Ectodermal cell (in vitro differentiated cells): ENCODE results near the gene RNASE4.

ENCODE experiments used
- H3K27ac ChIP-seq: 2 replicates; pipeline ENCODE4 v1.7.0; 2013; ENCODE audit warnings: mild to moderate bottlenecking, low read depth, low read length; ENCODE audit not compliant: insufficient read depth, poor library complexity, severe bottlenecking
- H3K27me3 ChIP-seq: 2 replicates; pipeline ENCODE4 v1.7.0; 2013; ENCODE audit warnings: mild to moderate bottlenecking, low read length; ENCODE audit not compliant: insufficient read depth, control insufficient read depth, poor library complexity, severe bottlenecking
- H3K36me3 ChIP-seq: one replicate; pipeline ENCODE4 v1.7.0; 2013; ENCODE audit warnings: low read length; ENCODE audit not compliant: control insufficient read depth, insufficient read depth
- H3K4me1 ChIP-seq: one replicate; pipeline ENCODE4 v1.7.0; 2013; ENCODE audit warnings: low read length; ENCODE audit not compliant: control insufficient read depth, insufficient read depth
- H3K4me3 ChIP-seq: 2 replicates; pipeline ENCODE4 v1.7.0; 2013; ENCODE audit warnings: low read depth, low read length, control low read depth; ENCODE audit not compliant: insufficient read depth
- H3K9me3 ChIP-seq: 2 replicates; pipeline ENCODE4 v1.7.0; 2013; ENCODE audit warnings: mild to moderate bottlenecking, low read length, moderate library complexity; ENCODE audit not compliant: control insufficient read depth
- WGBS, 2 experiments: methylation state at CpG; one replicate each; pipeline ENCODE4 v1.1.7; 2013; ENCODE audit warnings: missing lambda C conversion rate in 2 of 2; 5-methylcytosine and 5-hydroxymethylcytosine counted together

The RNASE4 gene

GRCh38 chr14:20683125-20683890, 1.1 kb upstream of the RNASE4 start:
- Histone ChIP-seq H3K27ac (peak overlapping the region; percentile 87), H3K4me1 (peaks cover 4% of the 10 kb centered on the region), H3K9me3 (no peaks in the 10 kb centered on the region), H3K27me3 (peaks cover 9% of the 10 kb centered on the region), H3K36me3 (no peaks in the 10 kb centered on the region), H3K4me3 (peak overlapping the region; percentile 99)
- WGBS, 2 experiments = 0% methylated on average over 37 to 38 of the region's 38 CpGs

DNA sequence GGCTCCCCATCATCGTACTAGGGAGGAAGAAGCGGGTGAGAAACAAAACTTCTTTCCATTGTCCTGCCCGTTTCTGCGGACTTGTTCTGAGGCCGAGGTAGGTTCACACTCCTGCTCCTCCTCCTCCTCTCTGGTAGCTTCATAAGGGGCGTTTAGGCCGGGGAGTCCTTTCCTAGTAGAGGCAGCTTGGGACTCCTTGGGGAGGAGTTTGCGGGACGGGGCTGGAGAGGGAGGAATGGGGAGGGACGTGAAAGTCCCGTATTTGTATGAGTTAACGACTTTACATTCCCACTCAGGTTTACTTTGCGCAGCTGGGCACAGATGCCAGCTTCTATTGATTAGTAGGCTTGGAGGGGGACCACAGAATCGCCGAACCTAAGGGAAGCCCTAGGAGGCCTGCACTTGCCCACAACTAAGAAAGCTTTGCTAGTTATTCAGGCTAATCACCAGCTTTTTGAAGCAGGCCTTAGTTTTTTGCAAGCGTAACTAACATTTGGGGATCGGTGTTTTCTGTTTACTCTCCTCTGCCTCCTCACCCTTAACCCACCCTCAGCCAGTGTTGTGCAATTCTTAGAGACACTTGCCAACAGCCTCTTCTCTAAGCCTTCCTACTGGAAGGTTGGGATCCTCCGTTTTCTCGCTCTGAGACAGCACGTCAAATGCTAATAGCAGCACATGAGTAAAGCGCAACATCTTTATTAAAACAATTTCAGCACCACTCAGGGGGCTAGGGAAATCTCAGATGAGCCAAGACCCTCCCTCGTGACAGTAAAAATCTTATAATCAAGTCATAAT, 499 bp downstream of the RNASE4 start:
- Histone ChIP-seq H3K9me3 (no peaks in the 10 kb centered on the region), H3K36me3 (no peaks in the 10 kb centered on the region), H3K27ac (no peak overlapping the region), H3K4me1 (peaks cover 4% of the 10 kb centered on the region), H3K27me3 (peaks cover 9% of the 10 kb centered on the region), H3K4me3 (peak overlapping the region; percentile 99)
- WGBS, 2 experiments = 12 to 17% methylated on average over 19 to 22 of the region's 22 CpGs

- WGBS, 2 experiments = 69 to 76% methylated on average over 4 to 7 of the region's 7 CpGs
- Histone ChIP-seq H3K9me3 (no peaks in the 10 kb centered on the region), H3K4me3 (no peak overlapping the region), H3K27ac (no peak overlapping the region), H3K4me1 (no peaks in the 10 kb centered on the region), H3K36me3 (no peaks in the 10 kb centered on the region), H3K27me3 (peaks cover 9% of the 10 kb centered on the region)
Observed at GRCh38 chr14:20686386-20687143, 2.2 kb downstream of the RNASE4 start.

DNA sequence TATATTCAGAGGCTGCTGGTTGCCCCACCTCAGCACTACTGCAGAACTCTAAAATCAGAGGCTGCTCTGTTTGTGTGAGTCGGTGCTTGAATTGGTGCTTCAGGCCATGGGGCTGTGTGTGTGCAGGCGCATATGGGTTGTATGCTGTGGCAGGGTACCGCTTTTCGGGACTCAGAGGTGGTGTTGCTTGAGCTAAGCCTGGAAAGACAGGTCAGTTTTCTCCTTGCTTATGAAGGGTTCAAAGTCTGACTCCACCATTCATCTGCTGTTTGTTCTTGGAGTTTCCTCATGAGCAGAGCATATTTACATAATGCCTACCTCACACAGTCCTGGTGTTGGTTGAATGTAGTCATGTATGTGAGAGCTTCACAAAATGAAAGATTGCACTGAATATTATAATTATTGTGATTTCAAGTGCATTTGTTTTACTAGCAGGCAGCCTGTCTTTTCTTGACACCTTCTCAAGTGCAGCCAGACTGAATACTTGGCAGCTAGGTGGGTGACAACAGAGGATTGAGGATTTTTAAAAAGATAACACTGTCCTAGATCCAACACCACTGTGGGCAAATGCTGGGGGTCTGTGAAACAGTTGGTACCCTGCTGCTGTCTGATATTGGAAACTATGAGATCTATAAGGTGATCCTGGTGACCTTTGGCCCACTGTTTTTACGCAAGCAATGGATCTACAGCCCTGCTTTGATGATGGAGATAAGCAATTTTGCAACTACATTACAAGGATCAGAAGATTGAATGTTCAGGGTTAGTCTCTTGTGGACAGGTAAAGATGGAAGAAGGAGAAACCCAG, 3.2 kb downstream of the RNASE4 start:
- Histone ChIP-seq H3K4me3 (no peak overlapping the region), H3K27ac (no peak overlapping the region), H3K27me3 (peaks cover 9% of the 10 kb centered on the region), H3K4me1 (no peaks in the 10 kb centered on the region), H3K36me3 (no peaks in the 10 kb centered on the region), H3K9me3 (no peaks in the 10 kb centered on the region)
- WGBS, 2 experiments = 93 to 97% methylated on average over 5 of the region's 5 CpGs

DNA sequence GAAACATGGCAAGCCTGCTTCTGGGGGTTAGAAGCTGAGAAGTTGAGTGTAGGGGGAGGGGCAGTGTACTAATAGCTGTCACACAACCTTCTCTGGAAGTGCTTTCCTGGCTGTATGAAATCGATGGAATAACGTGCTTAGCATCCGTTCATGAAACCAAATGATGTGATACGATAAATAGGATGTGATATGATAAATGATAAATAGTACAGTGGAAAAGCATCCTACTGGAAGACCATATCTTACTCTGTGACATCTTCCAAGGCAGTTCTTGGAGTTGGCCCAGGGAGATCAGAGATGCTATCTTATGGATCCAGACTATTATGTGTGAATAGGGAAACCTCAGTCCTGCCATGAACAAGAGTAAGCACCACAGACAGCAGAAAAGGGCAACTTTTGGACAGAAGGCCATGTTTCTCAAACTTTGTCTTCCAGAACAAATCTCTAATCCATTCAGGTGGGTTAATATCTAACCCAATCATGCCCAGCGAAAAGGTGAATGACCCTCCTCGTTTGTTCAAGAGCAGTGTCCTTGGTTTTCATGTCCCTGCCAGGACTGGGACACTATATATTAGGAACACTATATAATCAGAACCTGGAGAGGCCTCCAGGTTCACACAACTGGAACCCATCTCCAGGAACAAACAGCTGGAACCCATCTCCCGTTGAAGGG, 3.9 kb downstream of the RNASE4 start, which contains the start of gene ANG:
Gene ANG, plus strand, starts transcription at position 598 of the 673 bp plus-strand sequence. CDS start 4,801 bp downstream, outside the sequence.
- no peaks in the 10 kb centered on the region for H3K4me1 ChIP-seq
- no peaks in the 10 kb centered on the region for H3K36me3 ChIP-seq
- no peak within 1 kb of the TSS for H3K4me3 ChIP-seq
- H3K27me3 ChIP-seq = peaks cover 9% of the 10 kb centered on the region
- no peaks in the 10 kb centered on the region for H3K9me3 ChIP-seq
- 66 to 67% methylated on average over 7 of the region's 7 CpGs for WGBS, 2 experiments
- H3K27ac ChIP-seq = no peak within 1 kb of the TSS

DNA sequence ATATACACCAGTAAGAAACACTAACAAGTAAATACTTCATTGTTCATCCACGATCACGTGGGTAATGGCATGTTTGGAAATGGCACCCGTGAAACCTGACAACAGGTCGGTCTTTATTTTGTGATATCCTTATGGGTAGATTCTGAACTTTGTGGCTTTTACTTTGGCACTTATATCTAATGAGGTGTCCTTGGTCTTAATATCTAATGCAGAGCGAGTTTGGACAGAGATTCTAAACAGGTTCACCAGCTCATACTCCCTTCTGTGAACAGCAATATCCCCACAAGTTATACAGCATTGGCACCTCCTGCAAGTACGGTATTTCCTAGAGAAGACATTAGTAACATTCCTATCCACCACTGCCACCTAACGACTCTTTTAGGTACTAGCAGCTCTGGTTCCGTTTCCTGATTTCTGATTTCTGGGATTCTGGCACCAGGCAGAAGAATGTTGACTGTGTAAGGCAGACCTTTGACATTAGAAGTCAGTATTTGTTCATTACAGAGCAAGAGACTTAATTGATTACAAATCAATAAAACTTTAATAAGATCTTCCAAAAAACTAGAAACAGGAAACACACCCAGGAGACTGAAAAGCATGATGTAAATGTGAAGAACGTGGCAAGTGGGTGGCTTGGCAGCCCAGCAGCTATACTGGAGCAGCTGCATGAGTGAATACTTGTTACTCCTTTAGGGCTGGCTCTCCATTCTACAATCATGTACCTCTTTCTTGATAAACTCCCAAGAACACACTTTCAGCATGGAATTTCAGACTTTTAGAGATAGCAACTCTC, 6.7 kb downstream of the RNASE4 start:
- 36 to 42% methylated on average over 9 of the region's 9 CpGs for WGBS, 2 experiments
- peaks cover 3% of the 10 kb centered on the region for H3K27me3 ChIP-seq
- H3K4me1 ChIP-seq = no peaks in the 10 kb centered on the region
- no peaks in the 10 kb centered on the region for H3K36me3 ChIP-seq
- no peak overlapping the region for H3K27ac ChIP-seq
- H3K4me3 ChIP-seq = no peak overlapping the region
- no peaks in the 10 kb centered on the region for H3K9me3 ChIP-seq

GRCh38 chr14:20692116-20692751, 7.9 kb downstream of the RNASE4 start:
- Histone ChIP-seq H3K4me1 (no peaks in the 10 kb centered on the region), H3K27me3 (no peaks in the 10 kb centered on the region), H3K36me3 (no peaks in the 10 kb centered on the region), H3K9me3 (no peaks in the 10 kb centered on the region), H3K4me3 (no peak overlapping the region), H3K27ac (no peak overlapping the region)
- 90 to 92% methylated on average over 7 of the region's 7 CpGs for WGBS, 2 experiments

GRCh38 chr14:20696764-20697163, 12.4 kb downstream of the RNASE4 start:
- Histone ChIP-seq H3K27me3 (no peaks in the 10 kb centered on the region), H3K4me3 (no peak overlapping the region), H3K36me3 (no peaks in the 10 kb centered on the region), H3K4me1 (no peaks in the 10 kb centered on the region), H3K9me3 (no peaks in the 10 kb centered on the region), H3K27ac (no peak overlapping the region)
- 94 to 95% methylated on average over 5 of the region's 5 CpGs for whole genome bisulfite sequencing, 2 experiments
